Stimulated activated CD8-positive, alpha-beta memory T cell treated with anti-CD3 and anti-CD28 coated beads, Interleukin-12 subunit alpha, Interleukin-12 subunit beta, amount 100 ng/mL, for 1 hour (primary cell): ENCODE data around the gene HSD11B2.

Source experiments
- DNase-seq: peaks from one replicate; pipeline ENCODE4 v3.0.0-alpha.2; 2020; ENCODE audit warnings: low read depth

Gene HSD11B2

GRCh38 chr16:67430977-67431774, at the start of gene HSD11B2:
Gene HSD11B2, plus strand, starts transcription at chr16:67431121. Its CDS starts 128 bp downstream, at chr16:67431249.
- DNase-seq: no peak

- no peak for DNase-seq
Observed at GRCh38 chr16:67383284-67383683, 47.6 kb upstream of the HSD11B2 start.

- no peak for DNase-seq
Observed at GRCh38 chr16:67384778-67385510, 46.0 kb upstream of the HSD11B2 start.

DNA sequence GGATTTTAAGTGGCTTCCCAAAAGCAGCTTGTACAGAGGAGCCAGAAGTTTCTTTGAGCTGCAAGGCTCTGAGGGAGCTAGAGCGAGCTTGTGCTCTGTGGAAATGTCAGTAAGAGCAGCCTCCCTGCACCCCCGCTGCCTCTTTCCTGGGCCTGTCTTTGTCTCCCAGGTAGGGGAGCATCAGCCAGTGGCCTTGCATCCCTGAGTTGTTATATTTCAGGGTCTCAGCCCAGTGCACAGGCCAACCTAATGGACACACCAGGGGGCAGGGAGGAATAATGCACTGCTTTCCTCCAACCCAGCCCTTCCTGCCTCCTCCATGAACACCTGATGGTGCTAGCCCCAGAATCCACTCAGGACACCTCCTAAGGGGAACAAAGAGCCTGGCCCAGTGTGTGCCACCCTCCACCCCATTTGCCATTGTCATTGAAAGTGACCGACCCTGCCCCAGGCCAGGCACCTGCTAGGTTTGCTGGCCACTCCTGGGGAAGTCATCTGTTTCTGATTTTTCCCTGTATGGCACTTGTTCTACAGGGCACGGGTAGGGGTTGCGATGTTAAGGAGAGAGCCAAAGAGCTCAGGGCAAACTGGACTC, 44.0 kb upstream of the HSD11B2 start:
- DNase-seq: no peak

- no peak for DNase-seq
Observed at GRCh38 chr16:67387479-67388079, 43.3 kb upstream of the HSD11B2 start.

- DNase-seq: no peak
Observed at GRCh38 chr16:67388191-67388590, 42.7 kb upstream of the HSD11B2 start.

GRCh38 chr16:67388591-67388990, 42.3 kb upstream of the HSD11B2 start:
- DNase-seq: no peak

GRCh38 chr16:67389911-67390815, 40.8 kb upstream of the HSD11B2 start:
- DNase-seq: no peak

DNA sequence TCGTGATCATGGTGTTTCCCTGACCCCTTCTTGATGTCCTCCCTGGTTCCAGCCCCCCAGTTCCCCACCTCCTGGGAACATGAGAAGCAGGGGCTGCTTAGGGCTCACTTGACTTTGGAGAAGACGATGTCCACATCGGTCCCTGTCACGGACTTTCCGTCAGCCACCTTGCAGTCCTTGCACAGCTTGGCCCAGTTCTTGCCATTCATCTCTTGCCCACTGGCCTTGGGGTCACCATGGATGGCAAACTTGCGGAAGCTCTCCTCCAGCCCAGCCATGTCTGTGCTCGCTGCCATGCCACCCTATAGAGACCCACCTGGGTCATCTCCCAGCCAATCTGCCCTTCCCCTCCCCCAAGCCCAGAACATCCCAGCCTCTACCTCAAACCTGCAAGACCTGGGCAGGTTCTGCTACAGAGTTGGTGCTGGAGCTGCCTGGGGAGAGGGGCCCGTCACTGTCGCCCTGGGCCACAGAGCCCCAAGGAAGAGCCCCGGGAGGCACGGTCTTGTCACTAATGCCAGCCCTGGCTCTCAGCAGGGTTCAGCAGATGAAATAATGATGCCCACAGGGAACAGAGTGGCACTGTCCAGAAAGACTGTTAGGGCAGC, 40.0 kb upstream of the HSD11B2 start:
- no peak for DNase-seq

DNA sequence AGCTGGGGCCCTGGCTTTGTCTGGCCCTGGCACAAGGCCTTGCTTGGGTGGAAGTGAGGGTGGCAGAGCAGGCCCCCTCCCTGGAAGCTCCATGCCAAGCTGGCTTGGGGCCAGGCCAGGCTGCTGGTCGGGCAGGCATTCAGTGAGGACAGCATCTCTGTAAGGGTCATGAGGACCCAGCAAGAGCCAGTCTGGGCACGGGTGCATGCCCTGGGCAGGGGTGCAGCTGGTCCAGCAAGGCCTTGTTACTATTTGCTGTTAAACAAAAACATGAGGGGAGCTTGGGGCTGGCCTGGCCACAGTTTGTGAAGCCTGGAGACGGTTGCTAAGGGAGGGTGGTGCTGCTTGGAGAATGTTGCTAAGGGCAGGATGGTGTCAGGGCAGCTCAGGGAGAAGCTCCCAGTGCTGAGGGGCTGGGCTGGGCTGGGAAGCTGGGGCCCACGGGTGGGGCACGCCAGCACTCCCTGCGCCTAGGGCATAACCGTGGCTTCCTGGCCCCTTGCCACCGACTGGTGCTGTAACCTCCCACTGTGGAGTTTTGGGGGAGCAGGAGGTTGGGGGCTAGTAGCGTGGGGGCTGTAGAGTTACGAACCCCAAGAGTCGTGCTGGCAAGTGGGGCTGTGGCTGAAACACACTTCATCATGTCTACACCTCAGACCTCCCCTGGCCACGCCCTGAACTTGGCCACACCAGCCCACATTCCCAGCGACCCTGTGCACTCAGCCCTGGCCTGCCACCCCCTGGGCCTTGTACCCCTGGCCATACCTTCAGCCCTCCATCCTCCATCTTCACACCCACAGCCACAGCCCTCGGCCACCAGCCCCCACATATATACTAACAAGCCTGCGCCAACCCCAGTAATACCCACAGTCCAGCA, 39.3 kb upstream of the HSD11B2 start:
- DNase-seq: no peak

GRCh38 chr16:67392301-67393059, 38.4 kb upstream of the HSD11B2 start:
- no peak for DNase-seq

- no peak for DNase-seq
Observed at GRCh38 chr16:67393111-67393787, 37.7 kb upstream of the HSD11B2 start, which contains the start of gene TPPP3. Gene TPPP3, minus strand, starts transcription at chr16:67393498. Its CDS starts 2,387 bp downstream, at chr16:67391111.

DNA sequence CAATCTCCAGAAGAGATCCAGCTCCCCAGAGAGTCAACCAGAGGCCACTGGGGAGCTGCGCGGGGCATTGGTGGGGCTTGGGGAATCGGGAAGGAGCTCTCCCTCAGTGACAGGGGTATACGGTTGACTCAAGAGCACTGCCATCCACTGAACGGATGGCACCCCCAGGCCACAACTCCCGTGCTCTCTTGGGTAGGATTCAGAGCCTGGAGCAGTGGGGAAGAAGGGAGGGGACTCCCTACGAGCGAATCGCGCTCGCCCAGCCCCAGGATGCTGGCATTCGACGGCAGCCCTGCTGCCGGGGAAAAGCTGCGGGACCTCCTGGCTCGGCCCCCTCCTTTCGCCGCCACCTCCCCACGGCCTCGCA, 37.1 kb upstream of the HSD11B2 start:
- DNase-seq: no peak

DNA sequence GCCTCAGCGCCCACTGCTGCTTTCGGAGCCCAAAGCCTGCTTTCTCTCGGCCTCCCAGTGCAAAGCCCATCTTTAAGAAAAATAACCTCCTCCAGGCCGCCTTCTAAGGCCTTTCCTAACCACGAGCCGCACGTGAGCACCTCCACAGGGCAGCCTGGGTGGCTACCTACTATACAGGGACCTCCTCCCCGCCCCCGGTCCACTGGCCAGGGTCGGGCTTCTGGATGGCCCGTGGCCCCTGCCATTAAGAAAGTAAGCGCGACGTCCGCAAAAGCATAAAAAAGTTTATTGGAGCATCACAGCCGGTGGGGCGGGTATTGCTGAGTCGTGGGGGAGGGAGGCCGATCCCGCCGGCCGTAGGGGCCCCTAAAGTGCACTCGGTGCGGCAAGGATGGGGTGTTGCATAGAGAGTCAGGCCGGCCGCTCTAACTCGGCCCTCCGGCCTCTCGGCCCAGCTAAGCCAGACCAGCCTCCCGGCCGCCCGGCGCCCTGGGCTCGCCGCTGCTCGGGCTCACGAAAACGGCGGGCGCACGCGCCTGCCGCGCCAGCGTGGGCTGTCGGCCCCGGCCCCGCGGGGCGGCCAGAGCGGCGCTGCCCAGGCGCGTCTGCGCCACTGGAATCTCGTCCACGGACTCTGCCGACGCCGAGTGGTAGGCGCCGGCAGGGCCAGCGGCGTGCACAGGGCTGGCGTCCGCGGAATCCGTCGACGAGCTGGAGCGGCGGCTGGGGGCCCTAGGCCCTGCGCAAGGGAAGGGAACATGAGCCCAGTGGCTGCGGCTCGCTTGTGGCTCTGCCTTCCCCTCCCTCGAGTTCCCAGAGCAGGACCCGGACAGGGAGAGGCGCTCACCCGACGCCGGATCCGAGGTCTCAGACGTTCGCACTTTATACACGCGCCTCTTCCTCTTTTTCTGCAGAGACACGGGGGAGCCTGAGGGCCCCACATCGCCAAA, 36.5 kb upstream of the HSD11B2 start:
- DNase-seq: no peak

DNA sequence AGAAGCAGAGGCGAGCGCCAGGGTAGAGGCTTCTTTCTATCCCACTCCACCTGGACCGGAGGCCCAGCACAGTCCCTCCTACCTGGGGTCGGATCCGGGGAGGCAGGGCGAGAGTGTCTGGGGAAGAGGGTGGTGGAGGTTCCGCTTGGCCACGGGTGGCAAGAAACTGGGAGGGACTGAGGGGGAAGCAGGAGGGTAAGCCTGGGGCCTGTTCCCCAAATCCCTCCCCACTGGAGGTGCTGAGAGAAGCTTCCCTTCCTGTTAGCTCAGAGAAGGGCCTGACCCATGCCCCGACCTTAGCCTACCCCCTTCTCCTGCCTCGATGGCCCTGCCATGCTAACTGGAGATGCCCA, 35.8 kb upstream of the HSD11B2 start:
- DNase-seq: no peak

- DNase-seq: no peak
Observed at GRCh38 chr16:67395458-67396158, 35.3 kb upstream of the HSD11B2 start.
